Muscle of leg (tissue), 11 donors: Measurements from ENCODE around the gene LHPP. TPM values are rescaled to one million over a fixed set of nuclear protein-coding genes. Genes with fewer than 3 reads are reported as not detected.

Experiments
- DNase-seq: peaks from one replicate; pipeline ENCODE4 v3.0.0; 2013
- H3K27ac ChIP-seq: one replicate; pipeline ENCODE4 v1.5.1; 2013; ENCODE audit warnings: mild to moderate bottlenecking, low read length, control low read depth
- H3K27me3 ChIP-seq: one replicate; pipeline ENCODE4 v1.6.1; 2013; ENCODE audit warnings: low read length; ENCODE audit not compliant: control insufficient read depth, insufficient read depth
- H3K36me3 ChIP-seq: one replicate; pipeline ENCODE4 v1.6.1; 2013; ENCODE audit warnings: low read length; ENCODE audit not compliant: control insufficient read depth, insufficient read depth
- H3K4me1 ChIP-seq: one replicate; pipeline ENCODE4 v1.6.1; 2013; ENCODE audit warnings: low read length; ENCODE audit not compliant: control insufficient read depth, insufficient read depth
- H3K4me3 ChIP-seq: one replicate; pipeline ENCODE4 v1.5.1; 2013; ENCODE audit warnings: low read length, control low read depth
- H3K9me3 ChIP-seq: replicated peaks from 2 replicates; pipeline ENCODE4 v1.6.1; 2013; ENCODE audit warnings: low read depth, low read length; ENCODE audit not compliant: control insufficient read depth
- WGBS: methylation state at CpG from one replicate; pipeline ENCODE4 v1.1.5; 2013; ENCODE audit warnings: missing lambda C conversion rate; ENCODE audit not compliant: insufficient coverage; 5-methylcytosine and 5-hydroxymethylcytosine counted together
- polyA plus RNA-seq, 8 donors: library from polyadenylated mRNA; unstranded; fragments of 120-200 nt; gene quantifications; one replicate each; pipeline versions ENCODE4 v1.2.1 to v1.2.3, GENCODE V29; 2013; ENCODE audit warnings: inconsistent platforms in 1 of 8, low replicate concordance in 1 of 8; ENCODE audit not compliant: insufficient read length in 8 of 8, insufficient read depth in 1 of 8
- total RNA-seq: library from RNA; stranded (reverse); fragments of 120-200 nt; gene quantifications from one replicate; pipeline ENCODE4 v1.2.4, GENCODE V29; 2013

The LHPP gene
- total and polyA plus RNA-seq, 9 donors, result 2.9 to 9.9 (median 8.0) TPM

DNA sequence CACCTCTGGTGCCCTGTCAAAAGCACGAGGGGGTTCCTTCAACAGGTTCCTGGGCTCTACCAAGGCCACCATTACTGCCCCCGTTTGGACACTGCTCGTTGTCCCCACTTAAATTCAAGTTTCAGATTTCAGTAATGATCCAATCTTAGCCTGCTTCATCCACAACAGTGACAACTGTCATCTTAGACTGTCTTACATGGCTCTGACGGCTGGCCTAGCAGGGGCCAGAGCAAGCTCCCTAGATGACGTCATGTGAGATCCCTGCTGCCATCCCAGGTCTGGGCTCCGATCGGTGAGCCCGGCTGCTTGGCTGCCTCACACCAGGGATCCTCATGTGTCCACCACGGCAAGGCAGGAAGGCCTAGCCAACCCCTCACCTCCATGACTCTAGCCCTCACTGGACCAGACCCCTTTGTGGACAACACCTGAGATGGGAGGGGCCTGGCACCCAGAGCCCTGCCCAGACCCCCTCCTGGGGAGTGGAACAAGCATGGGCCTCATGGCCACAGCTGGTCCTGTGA, 200.1 kb downstream of the LHPP start:
- Histone ChIP-seq H3K9me3 (no peaks in the 10 kb centered on the region), H3K36me3 (peaks cover 40% of the 10 kb centered on the region), H3K27ac (peak overlapping the region; percentile 81), H3K27me3 (no peaks in the 10 kb centered on the region), H3K4me1 (peaks cover 33% of the 10 kb centered on the region), H3K4me3 (no peak overlapping the region)
- 76% methylated on average over 9 of the region's 9 CpGs for WGBS
- no peak for DNase-seq

DNA sequence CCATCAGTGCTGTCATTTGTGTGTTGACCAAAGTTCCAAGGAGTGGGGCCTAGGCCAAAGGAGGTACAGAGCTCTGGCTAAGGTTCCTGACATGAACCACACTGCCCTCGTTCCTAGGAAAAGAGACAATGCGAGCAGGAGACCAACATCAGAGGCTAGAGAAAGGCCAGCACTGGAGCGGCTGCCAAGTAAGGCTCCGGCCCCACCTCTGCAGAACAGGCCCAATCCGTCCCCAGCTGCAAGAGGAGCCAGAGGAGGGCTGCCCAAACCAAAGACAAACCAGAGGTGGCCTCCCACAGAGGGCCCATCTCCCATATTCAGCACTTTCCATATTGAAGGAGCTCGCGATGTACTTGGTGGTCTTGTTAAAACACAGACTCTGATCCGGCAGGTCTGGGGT, 201.6 kb downstream of the LHPP start:
- H3K27ac ChIP-seq, result no peak overlapping the region
- no peak for DNase-seq
- H3K9me3 ChIP-seq, result no peaks in the 10 kb centered on the region
- WGBS, result 74% methylated on average over 8 of the region's 8 CpGs
- peaks cover 46% of the 10 kb centered on the region for H3K4me1 ChIP-seq
- no peaks in the 10 kb centered on the region for H3K27me3 ChIP-seq
- H3K4me3 ChIP-seq, result no peak overlapping the region
- H3K36me3 ChIP-seq, result peaks cover 45% of the 10 kb centered on the region

Other genes with a start within 250 kb of the LHPP start
- gene OAT, start 42.9 kb upstream of the LHPP start, total RNA-seq, result 80.8 TPM
- 100 to 1,000 TPM in 1 of 8 donors, 10 to 100 TPM in 7; 56.3 to 128 (median 73.4) TPM for gene OAT, start 42.9 kb upstream of the LHPP start, polyA plus RNA-seq
- gene NKX1-2, start 11.8 kb upstream of the LHPP start, total RNA-seq, result not detected
- under 1 TPM in 2 of 8 donors, not detected in 6; 0.05 to 0.09 TPM for gene NKX1-2, start 11.8 kb upstream of the LHPP start, polyA plus RNA-seq